IgD-negative memory B cell (primary cell): ENCODE data around the gene FGF18. TPM values are rescaled to one million over a fixed set of nuclear protein-coding genes. Genes with fewer than 3 reads are reported as not detected.

Experiments
- H3K27ac Mint-ChIP-seq, 3 donors: one replicate each; pipeline ENCODE4 v1.8.0; 2020 to 2022; ENCODE audit warnings: mild to moderate bottlenecking in 3 of 3, mixed read lengths in 3 of 3, moderate library complexity in 1 of 3
- H3K27me3 Mint-ChIP-seq: one replicate; pipeline ENCODE4 v1.8.0; 2021; ENCODE audit warnings: mixed read lengths
- H3K36me3 Mint-ChIP-seq: one replicate; pipeline ENCODE4 v1.8.0; 2020; ENCODE audit warnings: mild to moderate bottlenecking, mixed read lengths
- H3K4me1 Mint-ChIP-seq, 3 donors: one replicate each; pipeline ENCODE4 v1.8.0; 2020 to 2022; ENCODE audit warnings: mixed read lengths in 3 of 3, mild to moderate bottlenecking in 1 of 3
- H3K4me3 Mint-ChIP-seq, 4 donors: one replicate each; pipeline ENCODE4 v1.8.0; 2020 to 2022; ENCODE audit warnings: mild to moderate bottlenecking in 4 of 4, mixed read lengths in 4 of 4, moderate library complexity in 3 of 4
- H3K9me3 Mint-ChIP-seq, 3 donors: one replicate each; pipeline ENCODE4 v1.8.0; 2020 to 2021; ENCODE audit warnings: mixed read lengths in 3 of 3, mild to moderate bottlenecking in 1 of 3
- polyA plus RNA-seq: library from polyadenylated mRNA; unstranded; fragments of 300-500 nt; fragmentation: Illumina TruSeq; gene quantifications from one replicate; pipeline ENCODE4 v1.2.3, GENCODE V29; 2021

The FGF18 gene
- polyA plus RNA-seq, 1 donor from 2014 or later, result not detected

DNA sequence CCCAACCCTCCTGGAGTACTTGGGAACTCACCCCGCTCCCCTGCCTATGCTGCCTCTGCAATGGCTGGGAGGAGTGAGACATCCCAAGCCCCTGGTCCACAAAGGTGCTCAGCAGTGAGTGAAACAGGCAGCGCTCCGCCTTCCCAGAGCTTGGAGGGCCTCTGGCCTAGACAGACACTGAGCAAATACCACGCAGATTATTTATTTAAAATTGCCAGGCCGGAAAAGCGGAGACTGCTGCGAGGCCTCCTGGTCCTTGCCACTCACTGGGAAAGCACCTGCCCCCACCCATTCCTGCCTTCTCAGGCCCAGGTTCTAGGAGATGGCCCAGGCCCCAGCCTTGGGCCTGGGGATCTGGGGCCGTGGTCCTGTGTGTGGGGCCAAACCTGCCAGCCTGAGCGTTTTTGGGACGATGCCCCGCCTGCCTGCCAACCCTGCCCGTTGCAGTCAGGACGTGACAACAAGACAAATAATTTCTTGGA, 17.4 kb downstream of the FGF18 start:
- no peak overlapping the region for H3K27ac Mint-ChIP-seq
- no peak overlapping the region for H3K4me3 Mint-ChIP-seq
- no peaks in the 10 kb centered on the region for H3K9me3 Mint-ChIP-seq
- no peaks in the 10 kb centered on the region for H3K36me3 Mint-ChIP-seq
- H3K4me1 Mint-ChIP-seq, result no peaks in the 10 kb centered on the region
- peaks cover 1% of the 10 kb centered on the region for H3K27me3 Mint-ChIP-seq

DNA sequence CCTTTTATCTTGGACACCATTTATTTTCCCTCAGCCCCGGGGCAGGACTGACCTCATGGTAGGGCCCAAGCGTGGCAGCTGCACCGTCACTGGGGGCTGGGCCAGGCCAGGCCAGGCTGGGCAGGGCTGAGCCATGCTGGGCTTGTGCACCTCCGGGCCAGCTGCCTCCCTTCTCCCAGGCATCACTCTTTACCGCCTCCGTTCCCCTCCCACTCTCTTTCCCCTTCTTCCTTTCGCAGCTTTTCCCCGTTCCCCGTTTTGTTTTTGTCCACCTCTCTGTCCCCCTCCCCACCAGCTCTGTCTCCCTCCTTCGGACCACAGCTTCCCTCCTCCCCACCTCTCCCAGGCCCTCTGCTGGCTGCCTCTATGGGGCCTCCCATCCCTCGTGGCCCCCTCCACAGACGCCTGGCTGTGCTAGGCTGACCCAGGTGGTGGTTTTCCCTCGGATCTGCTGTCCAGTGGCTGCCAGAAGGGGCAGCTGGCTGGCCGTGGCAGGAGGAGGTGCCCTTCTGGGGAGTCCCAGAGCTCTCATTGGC, 17.9 kb downstream of the FGF18 start:
- H3K4me1 Mint-ChIP-seq, result no peaks in the 10 kb centered on the region
- no peak overlapping the region for H3K27ac Mint-ChIP-seq
- no peak overlapping the region for H3K4me3 Mint-ChIP-seq
- no peaks in the 10 kb centered on the region for H3K9me3 Mint-ChIP-seq
- H3K36me3 Mint-ChIP-seq, result no peaks in the 10 kb centered on the region
- H3K27me3 Mint-ChIP-seq, result peaks cover 1% of the 10 kb centered on the region

DNA sequence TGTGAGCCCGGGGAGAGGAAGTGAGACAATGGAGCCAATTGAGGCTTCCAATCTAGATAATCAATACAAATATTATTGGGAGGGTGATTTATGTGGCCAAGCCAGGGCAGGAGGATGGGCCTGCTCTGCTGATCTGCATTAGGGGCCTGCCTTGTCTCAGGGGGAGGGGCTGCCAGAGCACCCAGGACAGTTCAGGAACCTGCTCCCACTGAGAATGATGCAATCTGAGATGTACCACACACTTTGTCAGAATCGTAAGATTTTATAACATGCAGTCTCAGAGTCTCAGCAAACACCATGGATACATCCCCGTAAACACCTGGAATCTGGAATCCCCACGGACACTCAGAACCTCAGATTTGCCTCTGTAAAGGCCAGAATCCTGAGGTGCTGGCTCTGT, 19.3 kb downstream of the FGF18 start:
- H3K4me3 Mint-ChIP-seq, result no peak overlapping the region
- peaks cover 0 to 2% (median 0%) of the 10 kb centered on the region in 3 donors for H3K4me1 Mint-ChIP-seq
- no peaks in the 10 kb centered on the region for H3K36me3 Mint-ChIP-seq
- H3K9me3 Mint-ChIP-seq, result no peaks in the 10 kb centered on the region
- H3K27me3 Mint-ChIP-seq, result peaks cover 4% of the 10 kb centered on the region
- no peak overlapping the region for H3K27ac Mint-ChIP-seq

DNA sequence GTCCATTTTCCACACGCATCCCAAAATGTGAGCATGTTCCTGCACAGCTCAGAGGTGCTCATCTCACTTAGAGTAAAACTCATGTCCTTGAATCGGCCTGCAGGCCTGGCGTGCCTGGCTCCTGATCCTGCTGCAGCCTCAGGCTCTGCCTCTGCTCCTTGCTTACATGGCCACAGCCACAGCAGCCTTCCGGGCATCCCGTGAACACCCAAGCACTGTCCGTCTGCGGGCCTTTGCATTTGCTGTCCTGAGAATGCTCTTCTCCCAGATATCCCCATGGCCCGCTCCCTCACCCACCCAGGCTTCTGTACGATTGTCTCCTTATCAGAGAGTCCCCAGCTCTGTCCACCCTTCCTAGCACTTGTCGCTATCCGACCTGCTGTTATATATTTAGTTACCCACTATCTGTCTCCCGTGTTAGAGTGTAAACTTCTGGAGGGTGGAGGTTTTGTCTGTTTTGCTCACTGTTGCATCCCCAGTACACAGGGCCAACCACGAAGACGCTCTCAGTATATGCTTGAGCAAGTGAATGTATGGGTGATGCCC, 21.9 kb downstream of the FGF18 start:
- Mint-ChIP-seq H3K36me3 (no peaks in the 10 kb centered on the region), H3K4me3 (no peak overlapping the region), H3K27me3 (peaks cover 4% of the 10 kb centered on the region), H3K9me3 (no peaks in the 10 kb centered on the region), H3K4me1 (peaks cover 0 to 2% (median 0%) of the 10 kb centered on the region in 3 donors), H3K27ac (no peak overlapping the region)

GRCh38 chr5:171442287-171443042, 23.0 kb downstream of the FGF18 start:
- peaks cover 4% of the 10 kb centered on the region for H3K27me3 Mint-ChIP-seq
- H3K4me1 Mint-ChIP-seq, result peaks cover 0 to 2% (median 0%) of the 10 kb centered on the region in 3 donors
- H3K9me3 Mint-ChIP-seq, result no peaks in the 10 kb centered on the region
- H3K36me3 Mint-ChIP-seq, result peaks cover 3% of the 10 kb centered on the region
- peak overlapping the region in 1 of 3 donors; percentile 34 for H3K27ac Mint-ChIP-seq
- H3K4me3 Mint-ChIP-seq, result no peak overlapping the region

- H3K36me3 Mint-ChIP-seq, result peaks cover 3% of the 10 kb centered on the region
- peaks cover 0 to 2% (median 0%) of the 10 kb centered on the region in 3 donors for H3K4me1 Mint-ChIP-seq
- H3K9me3 Mint-ChIP-seq, result no peaks in the 10 kb centered on the region
- no peak overlapping the region for H3K27ac Mint-ChIP-seq
- H3K4me3 Mint-ChIP-seq, result no peak overlapping the region
- H3K27me3 Mint-ChIP-seq, result peaks cover 11% of the 10 kb centered on the region
Measured at GRCh38 chr5:171444582-171444981, 25.1 kb downstream of the FGF18 start.

DNA sequence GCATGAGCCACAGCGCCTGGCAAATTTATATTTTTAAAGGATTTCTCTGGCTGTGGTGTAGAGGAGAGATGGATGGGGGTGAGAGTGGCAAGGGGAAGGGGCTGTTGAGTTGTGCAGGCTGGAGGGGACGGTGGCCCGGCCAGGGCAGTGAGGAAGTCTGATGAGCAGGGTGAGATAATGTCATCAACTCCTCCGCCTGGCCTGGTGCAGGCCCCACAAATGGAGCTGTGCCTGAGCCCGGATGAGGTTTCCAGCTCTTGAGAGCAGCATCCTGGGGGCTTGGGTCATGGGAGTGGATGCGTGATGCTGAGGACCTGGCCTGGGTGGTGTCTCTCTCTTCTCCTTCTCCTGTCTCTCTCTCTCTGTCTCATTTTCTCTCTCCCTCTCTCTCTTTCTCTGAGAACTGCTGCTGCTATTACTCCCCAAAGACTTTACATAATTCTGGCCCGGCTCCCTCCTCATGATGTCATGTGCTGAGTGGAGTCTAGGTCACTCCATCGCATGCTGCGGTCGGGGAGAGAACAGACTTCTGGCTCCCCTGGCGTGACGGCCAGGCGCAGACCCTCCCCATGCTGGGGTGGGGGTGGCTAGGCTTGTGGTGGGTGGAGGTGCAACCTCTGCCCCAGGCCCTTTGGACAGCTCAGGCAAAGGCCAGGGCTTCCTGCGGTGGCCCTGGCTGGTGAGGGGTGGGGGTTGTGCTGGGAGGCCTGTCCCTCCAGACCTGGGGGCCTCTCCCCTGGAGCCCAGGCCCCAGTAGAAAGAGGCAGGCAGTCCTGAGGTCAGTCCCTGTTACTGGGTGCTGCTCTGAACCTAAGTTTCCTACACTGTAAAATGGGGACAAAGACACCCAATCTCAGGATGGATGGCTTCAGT, 26.4 kb downstream of the FGF18 start:
- Mint-ChIP-seq H3K27me3 (peaks cover 16% of the 10 kb centered on the region), H3K4me1 (peaks cover 0 to 2% (median 0%) of the 10 kb centered on the region in 3 donors), H3K9me3 (no peaks in the 10 kb centered on the region), H3K36me3 (peaks cover 3% of the 10 kb centered on the region), H3K4me3 (no peak overlapping the region), H3K27ac (no peak overlapping the region)

DNA sequence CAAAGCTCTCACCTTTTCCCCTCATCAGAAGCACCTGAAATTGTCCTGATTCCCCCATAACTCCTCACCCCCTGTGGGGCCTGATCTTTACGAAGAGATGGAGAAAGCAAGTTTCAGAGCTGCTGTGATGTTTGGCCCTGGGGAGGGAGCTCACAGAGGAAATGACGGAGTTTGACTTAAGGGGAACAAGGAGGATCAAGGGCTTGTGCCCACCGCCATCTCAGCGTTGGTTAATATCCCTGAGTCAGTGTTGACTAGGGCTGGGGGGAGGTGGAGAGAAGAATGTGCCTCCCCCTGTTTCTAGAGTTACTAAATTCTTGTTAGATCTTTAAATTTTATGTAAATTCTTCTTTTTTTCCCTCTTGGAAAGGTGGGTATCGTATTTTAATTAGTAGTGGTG, 27.8 kb downstream of the FGF18 start:
- H3K9me3 Mint-ChIP-seq, result no peaks in the 10 kb centered on the region
- peaks cover 3% of the 10 kb centered on the region for H3K36me3 Mint-ChIP-seq
- H3K27me3 Mint-ChIP-seq, result peaks cover 22% of the 10 kb centered on the region
- H3K4me1 Mint-ChIP-seq, result peaks cover 0 to 2% (median 0%) of the 10 kb centered on the region in 3 donors
- peak overlapping the region in 1 of 3 donors; percentile 1 for H3K27ac Mint-ChIP-seq
- no peak overlapping the region for H3K4me3 Mint-ChIP-seq

DNA sequence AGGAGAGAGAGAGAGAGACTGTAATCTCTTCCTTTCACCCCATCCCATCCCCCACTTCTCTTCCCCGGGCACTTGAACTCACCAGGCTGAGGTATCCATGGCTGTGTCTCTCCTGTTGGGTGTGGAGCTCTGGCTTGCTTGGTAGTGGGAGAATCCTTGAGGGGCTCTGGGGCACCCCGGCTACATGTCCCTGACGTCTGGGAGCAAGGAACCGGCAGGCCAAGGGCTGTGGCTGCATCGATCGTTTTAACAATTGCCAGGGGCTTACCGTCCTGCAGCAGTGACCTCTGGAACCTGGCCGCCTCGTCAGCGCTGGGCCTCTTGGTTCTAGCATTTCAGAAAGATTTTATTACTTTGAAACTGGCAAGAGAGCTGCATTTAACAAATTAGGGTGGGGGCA, 30.0 kb downstream of the FGF18 start:
- H3K9me3 Mint-ChIP-seq, result no peaks in the 10 kb centered on the region
- no peaks in the 10 kb centered on the region for H3K4me1 Mint-ChIP-seq
- peaks cover 37% of the 10 kb centered on the region for H3K27me3 Mint-ChIP-seq
- H3K27ac Mint-ChIP-seq, result peak overlapping the region in 1 of 3 donors; percentile 71
- peaks cover 3% of the 10 kb centered on the region for H3K36me3 Mint-ChIP-seq
- H3K4me3 Mint-ChIP-seq, result no peak overlapping the region

DNA sequence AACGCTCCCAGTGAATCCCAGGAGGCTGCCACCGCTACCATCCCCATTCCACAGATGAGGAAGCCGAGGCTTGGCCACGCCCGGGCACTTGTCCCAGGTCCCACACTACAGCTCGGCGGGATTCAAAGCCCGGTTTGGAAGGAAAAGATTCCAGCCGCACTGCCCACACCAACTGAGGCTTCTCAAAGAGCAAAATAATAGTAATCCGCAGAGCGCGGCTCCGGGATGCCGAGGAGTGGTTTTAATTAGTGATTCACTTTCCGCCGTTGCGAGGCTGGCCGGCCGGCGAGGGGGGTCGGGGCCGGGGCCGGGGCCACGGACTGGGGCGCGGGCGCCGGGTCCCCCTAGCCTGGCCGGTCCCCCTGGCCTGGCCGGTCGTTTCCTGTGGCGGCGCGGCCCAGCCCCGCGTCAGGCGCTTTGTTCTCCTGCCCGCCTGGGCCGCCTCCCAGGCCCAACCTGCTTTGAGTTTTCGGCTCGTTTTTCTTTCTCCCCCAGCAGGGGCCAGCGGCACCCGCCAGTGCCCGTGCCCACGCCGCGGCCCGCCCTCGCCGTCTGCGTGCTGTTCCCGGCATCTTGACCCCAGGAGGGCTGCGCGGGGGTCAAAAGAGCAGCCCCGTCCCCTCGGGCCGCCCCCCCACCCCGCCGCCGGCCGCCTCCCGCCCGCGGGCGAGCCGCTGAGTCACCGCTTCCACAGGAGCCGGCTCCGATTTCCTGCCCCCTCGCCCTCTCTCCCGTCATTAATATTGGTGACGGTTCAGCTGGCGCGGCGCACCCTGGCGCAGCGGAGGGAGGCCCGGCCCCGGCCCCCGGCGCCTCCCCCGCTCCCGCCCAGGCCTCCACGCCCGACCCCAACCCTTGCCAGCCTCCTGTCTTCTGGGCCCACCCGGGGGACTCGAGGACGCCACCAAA, 31.2 kb downstream of the FGF18 start:
- Mint-ChIP-seq H3K4me1 (no peaks in the 10 kb centered on the region), H3K27me3 (peaks cover 37% of the 10 kb centered on the region), H3K36me3 (peaks cover 3% of the 10 kb centered on the region), H3K4me3 (no peak overlapping the region), H3K9me3 (no peaks in the 10 kb centered on the region), H3K27ac (no peak overlapping the region)

GRCh38 chr5:171451421-171451820, 32.0 kb downstream of the FGF18 start:
- H3K9me3 Mint-ChIP-seq, result peaks cover 0 to 3% (median 0%) of the 10 kb centered on the region in 3 donors
- H3K27ac Mint-ChIP-seq, result no peak overlapping the region
- H3K27me3 Mint-ChIP-seq, result peaks cover 37% of the 10 kb centered on the region
- H3K4me1 Mint-ChIP-seq, result no peaks in the 10 kb centered on the region
- H3K4me3 Mint-ChIP-seq, result no peak overlapping the region
- H3K36me3 Mint-ChIP-seq, result peaks cover 3% of the 10 kb centered on the region

DNA sequence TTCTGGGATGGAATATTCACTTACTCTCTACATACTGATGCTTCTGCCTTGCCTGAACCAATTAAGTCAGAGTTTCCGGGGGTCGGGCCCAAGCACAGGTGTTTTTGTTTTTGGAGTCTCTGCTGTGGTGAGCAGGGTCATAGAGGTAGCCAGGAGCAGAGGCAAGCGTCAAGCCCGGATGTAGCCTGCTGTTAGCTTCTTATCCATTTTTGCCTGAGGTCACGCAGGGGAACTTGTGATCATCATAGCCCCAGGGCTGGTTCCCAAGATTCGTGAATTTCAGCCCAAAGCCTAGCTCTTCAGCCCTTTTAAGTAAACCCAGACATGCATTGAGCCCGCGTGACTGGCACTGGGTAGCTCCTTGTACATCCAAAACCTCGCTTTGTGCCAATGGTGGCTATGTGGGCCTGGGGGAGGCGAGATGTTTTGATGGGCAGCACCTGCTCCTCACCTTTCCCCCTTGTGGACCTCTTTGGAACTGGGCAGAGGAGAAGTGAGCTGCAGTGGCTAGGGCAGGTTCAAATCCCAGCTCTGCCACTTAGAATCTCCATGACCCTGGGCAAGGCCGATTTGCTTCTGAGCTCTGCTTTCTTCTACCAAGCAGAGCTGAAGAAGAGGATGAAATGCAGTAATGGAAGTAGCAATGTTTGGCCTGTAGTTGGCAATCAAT, 33.7 kb downstream of the FGF18 start:
- H3K4me3 Mint-ChIP-seq, result peak overlapping the region in 1 of 4 donors; percentile 55
- peaks cover 39% of the 10 kb centered on the region for H3K27me3 Mint-ChIP-seq
- no peaks in the 10 kb centered on the region for H3K4me1 Mint-ChIP-seq
- H3K9me3 Mint-ChIP-seq, result peaks cover 0 to 3% (median 0%) of the 10 kb centered on the region in 3 donors
- no peaks in the 10 kb centered on the region for H3K36me3 Mint-ChIP-seq
- H3K27ac Mint-ChIP-seq, result no peak overlapping the region

DNA sequence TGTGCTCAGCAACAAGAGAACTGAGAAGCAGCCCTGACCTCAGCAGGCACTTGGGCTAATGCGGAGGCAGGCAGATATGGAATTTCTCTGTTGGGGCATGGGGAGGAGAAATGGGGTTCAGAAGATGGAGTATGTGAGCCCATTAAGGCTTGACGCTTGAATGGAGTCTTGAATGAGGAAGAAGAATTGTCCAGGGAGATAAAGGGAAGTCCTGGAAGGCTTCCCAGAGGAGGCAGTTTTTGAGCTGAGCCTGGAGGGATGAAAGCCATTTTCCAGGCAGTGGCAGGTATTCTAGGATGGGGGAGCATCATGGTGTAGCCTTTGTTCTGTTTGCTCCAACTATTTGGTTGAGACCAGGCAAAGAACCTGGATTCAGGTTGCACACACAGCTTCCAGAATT, 34.5 kb downstream of the FGF18 start:
- no peak overlapping the region for H3K4me3 Mint-ChIP-seq
- H3K9me3 Mint-ChIP-seq, result peaks cover 0 to 3% (median 0%) of the 10 kb centered on the region in 3 donors
- H3K27me3 Mint-ChIP-seq, result peaks cover 34% of the 10 kb centered on the region
- H3K4me1 Mint-ChIP-seq, result no peaks in the 10 kb centered on the region
- H3K27ac Mint-ChIP-seq, result no peak overlapping the region
- no peaks in the 10 kb centered on the region for H3K36me3 Mint-ChIP-seq

DNA sequence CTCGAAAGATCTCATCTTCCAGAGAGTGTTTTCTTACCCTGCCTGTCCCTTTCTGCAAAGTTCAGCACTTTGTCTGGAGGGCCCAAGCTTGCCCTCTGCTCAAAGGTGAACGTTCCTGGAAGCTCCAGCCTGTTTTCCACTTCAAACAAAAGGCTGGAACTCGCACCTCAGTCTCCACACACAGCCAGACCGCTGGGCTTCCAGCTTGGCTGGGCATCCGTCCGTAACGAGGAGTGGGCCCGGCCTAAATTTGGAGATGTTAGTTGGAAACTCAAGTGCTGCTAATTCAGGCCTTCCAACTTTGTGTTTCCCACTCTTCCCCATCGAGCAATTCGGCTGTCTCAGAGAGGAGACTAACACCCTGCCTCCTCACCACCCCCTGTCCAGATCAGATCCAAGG, 35.1 kb downstream of the FGF18 start:
- Mint-ChIP-seq H3K27me3 (peaks cover 37% of the 10 kb centered on the region), H3K4me3 (no peak overlapping the region), H3K9me3 (peaks cover 0 to 3% (median 0%) of the 10 kb centered on the region in 3 donors), H3K4me1 (no peaks in the 10 kb centered on the region), H3K27ac (no peak overlapping the region), H3K36me3 (no peaks in the 10 kb centered on the region)
